IMR-90 (cell line): Measurements from ENCODE around the gene CACNA2D1. TPM values are rescaled to one million over a fixed set of nuclear protein-coding genes. Genes with fewer than 3 reads are reported as not detected.

Experiments
- ATAC-seq: fragments of 200-7000 bp; cut with Tn5 transposase; 2 replicates; pipeline ENCODE4 v1.9.1; 2020; ENCODE audit warnings: low read depth, mild to moderate bottlenecking, moderate library complexity
- BruUV-seq: library from RNA; stranded (reverse); fragments of 400-500 nt; replicated peaks from 2 replicates; lab custom pipeline; 2021; lab: Mats Ljungman, UMichigan
- CTCF ChIA-PET: fragments of 300-600 bp; formaldehyde crosslinking; extraction: SDS; loops from one replicate; lab custom pipeline; 2021; ENCODE audit warnings: antibody characterized with exemption; lab: Yijun Ruan, JAX
- POLR2A ChIA-PET: fragments of 300-600 bp; sonication (Branson Sonifier 250); formaldehyde crosslinking; loops from one replicate; lab custom pipeline; 2022; ENCODE audit warnings: antibody characterized with exemption; ENCODE audit not compliant: unreplicated experiment; lab: Charles Lee
- DNase-seq: peaks from one replicate; pipeline ENCODE4 v3.0.0; 2013
- H2AFZ ChIP-seq: replicated peaks from 2 replicates; pipeline ENCODE3; 2013; ENCODE audit warnings: low read length, mild to moderate bottlenecking; ENCODE audit not compliant: poor library complexity
- H2AK5ac ChIP-seq: 2 replicates; pipeline ENCODE4 v1.6.1; 2013; ENCODE audit warnings: low read depth, low read length, inconsistent platforms
- H2AK9ac ChIP-seq: replicated peaks from 2 replicates; pipeline ENCODE3; 2013; ENCODE audit warnings: mild to moderate bottlenecking, low read depth, low read length, moderate library complexity; ENCODE audit not compliant: poor library complexity
- H2BK120ac ChIP-seq: 2 replicates; pipeline ENCODE4 v1.6.1; 2013; ENCODE audit warnings: low read depth, low read length, inconsistent platforms
- H2BK15ac ChIP-seq: 3 replicates; pipeline ENCODE4 v1.6.1; 2013; ENCODE audit warnings: low read depth, low read length, inconsistent platforms
- H2BK20ac ChIP-seq: 2 replicates; pipeline ENCODE4 v1.6.1; 2013; ENCODE audit warnings: low read depth, mild to moderate bottlenecking, inconsistent platforms, low read length, moderate library complexity
- H2BK5ac ChIP-seq: 2 replicates; pipeline ENCODE4 v1.6.1; 2013; ENCODE audit warnings: mild to moderate bottlenecking, low read depth, low read length, inconsistent platforms; ENCODE audit not compliant: poor library complexity, severe bottlenecking
- H3K14ac ChIP-seq: replicated peaks from 2 replicates; pipeline ENCODE4 v1.6.1; 2013; ENCODE audit warnings: low read depth, low read length, inconsistent platforms
- H3K18ac ChIP-seq: 2 replicates; pipeline ENCODE4 v1.6.1; 2013; ENCODE audit warnings: low read depth, low read length, control low read depth
- H3K23ac ChIP-seq: 2 replicates; pipeline ENCODE4 v1.6.1; 2013; ENCODE audit warnings: low read depth, low read length, inconsistent platforms
- H3K27ac ChIP-seq: 2 replicates; pipeline ENCODE4 v1.5.1; 2013; ENCODE audit warnings: mild to moderate bottlenecking, control low read depth, low read length; ENCODE audit not compliant: insufficient read depth
- H3K27me3 ChIP-seq: 2 replicates; pipeline ENCODE4 v1.6.1; 2013; ENCODE audit warnings: low read length; ENCODE audit not compliant: control insufficient read depth, insufficient read depth
- H3K36me3 ChIP-seq: 2 replicates; pipeline ENCODE4 v1.6.1; 2013; ENCODE audit warnings: low read length, mixed read lengths; ENCODE audit not compliant: control insufficient read depth, insufficient read depth
- H3K4ac ChIP-seq: 2 replicates; pipeline ENCODE4 v1.6.1; 2013; ENCODE audit warnings: low read depth, low read length, inconsistent platforms
- H3K4me1 ChIP-seq: 2 replicates; pipeline ENCODE4 v1.6.1; 2013; ENCODE audit warnings: low read length, mixed read lengths; ENCODE audit not compliant: control insufficient read depth, insufficient read depth
- H3K4me2 ChIP-seq: 2 replicates; pipeline ENCODE4 v1.6.1; 2013; ENCODE audit warnings: low read depth, mild to moderate bottlenecking, control low read depth, low read length, moderate library complexity
- H3K4me3 ChIP-seq: 2 replicates; pipeline ENCODE4 v1.5.1; 2013; ENCODE audit warnings: low read depth, mild to moderate bottlenecking, control low read depth, low read length, moderate library complexity; ENCODE audit not compliant: insufficient read depth
- H3K56ac ChIP-seq: 2 replicates; pipeline ENCODE4 v1.6.1; 2013; ENCODE audit warnings: low read length, inconsistent platforms; ENCODE audit not compliant: insufficient read depth; ENCODE audit errors: extremely low read depth
- H3K79me1 ChIP-seq, 2 experiments: 2 replicates each; pipeline ENCODE4 v1.6.1; 2013; ENCODE audit warnings: low read length in 2 of 2, inconsistent platforms in 1 of 2, low read depth in 1 of 2
- H3K9ac ChIP-seq: 2 replicates; pipeline ENCODE4 v1.6.1; 2013; ENCODE audit warnings: low read depth, low read length, control low read depth
- H3K9me1 ChIP-seq: 2 replicates; pipeline ENCODE4 v1.6.1; 2013; ENCODE audit warnings: low read length, inconsistent platforms; ENCODE audit not compliant: insufficient read depth
- H3K9me3 ChIP-seq: 2 replicates; pipeline ENCODE4 v1.6.1; 2013; ENCODE audit warnings: low read length; ENCODE audit not compliant: control insufficient read depth, insufficient read depth
- H4K20me1 ChIP-seq: 2 replicates; pipeline ENCODE4 v1.6.1; 2013; ENCODE audit warnings: low read length, inconsistent platforms; ENCODE audit not compliant: insufficient read depth
- H4K5ac ChIP-seq: 2 replicates; pipeline ENCODE4 v1.6.1; 2013; ENCODE audit warnings: mild to moderate bottlenecking, low read depth, low read length, control low read depth
- H4K8ac ChIP-seq, 2 experiments: 2 replicates each; pipeline ENCODE4 v1.6.1; 2013; ENCODE audit warnings: low read depth in 2 of 2, low read length in 2 of 2, control low read depth in 1 of 2, inconsistent platforms in 1 of 2
- H4K91ac ChIP-seq: 2 replicates; pipeline ENCODE4 v1.6.1; 2013; ENCODE audit warnings: low read depth, low read length, inconsistent platforms; ENCODE audit not compliant: insufficient read depth
- CEBPB ChIP-seq: IDR thresholded peaks from 2 replicates; pipeline ENCODE4 v1.6.1; 2012; ENCODE audit warnings: low read depth, low read length, improper control_type of control experiment
- FOS ChIP-seq: fragments of 150-350 bp; IDR thresholded peaks from 2 replicates; pipeline ENCODE4 v1.6.1; 2016; ENCODE audit warnings: low read depth, low read length
- MAFK ChIP-seq: IDR thresholded peaks from 2 replicates; pipeline ENCODE4 v1.6.1; 2012; ENCODE audit warnings: low read depth, low read length, improper control_type of control experiment
- SMC3 ChIP-seq: fragments of 150-350 bp; IDR thresholded peaks from 2 replicates; pipeline ENCODE4 v1.6.1; 2016; ENCODE audit warnings: low read depth, mild to moderate bottlenecking, antibody characterized with exemption, low read length, moderate library complexity
- WGBS, 2 experiments: methylation state at CpG; one replicate each; pipeline versions ENCODE4 v1.1.5 to v1.1.7; 2013; ENCODE audit warnings: missing lambda C conversion rate in 2 of 2; ENCODE audit not compliant: insufficient read length in 1 of 2; ENCODE audit errors: extremely low coverage in 2 of 2; 5-methylcytosine and 5-hydroxymethylcytosine counted together
- dilution Hi-C: fragments of 300-500 bp; cut with HindIII; formaldehyde crosslinking; loops from one replicate; pipeline ENCODE4 v1.14.3; 2018; ENCODE audit warnings: low sequenced_read_pairs; ENCODE audit not compliant: unreplicated experiment
- in situ Hi-C: fragments of 300-500 bp; cut with MboI; formaldehyde crosslinking; loops from 3 replicates; pipeline ENCODE4 v1.14.3; 2019; ENCODE audit warnings: low sequenced_read_pairs, inconsistent platforms, mixed read lengths
- intact Hi-C: fragments of 100-400 bp; cut with micrococcal nuclease; formaldehyde crosslinking; loops from 2 replicates; pipeline ENCODE4 v1.10.0; 2022
- polyA plus RNA-seq, 3 experiments: library from polyadenylated mRNA; depleted of rRNA; stranded (reverse); fragments of >200 nt; gene quantifications; 2 replicates each; pipeline ENCODE4 v1.2.3, GENCODE V29; 2012; ENCODE audit warnings: low replicate concordance in 1 of 3
- total RNA-seq: library from RNA; depleted of rRNA; stranded (reverse); fragments of >200 nt; gene quantifications from 2 replicates; pipeline ENCODE4 v1.2.3, GENCODE V29; 2012
- TF ChIP-seq, protein P1 (sequence below): fragments of 150-350 bp; IDR thresholded peaks from 2 replicates; pipeline ENCODE4 v1.6.1; 2017; ENCODE audit warnings: mild to moderate bottlenecking, antibody characterized with exemption, low read length, low read depth

Gene CACNA2D1
- total and polyA plus RNA-seq, 2 of the 4 experiments (the other 2 are of a cell fraction), result 5.8 to 21.9 TPM

GRCh38 chr7:81986723-81987470, 456.7 kb downstream of the CACNA2D1 start:
- intact Hi-C loops (no loop called here), dilution Hi-C loops (no loop called here), in situ Hi-C loops (no loop called here)
- ATAC-seq, result no peak
- DNase-seq, result no peak
- no peak overlapping the region for H3K4ac ChIP-seq
- no peak overlapping the region for H3K27ac ChIP-seq
- H3K4me2 ChIP-seq, result no peak overlapping the region
- H3K79me1 ChIP-seq, result no peaks in the 10 kb centered on the region
- no peak overlapping the region for H3K9ac ChIP-seq
- no peaks in the 10 kb centered on the region for H4K20me1 ChIP-seq
- POLR2A ChIA-PET, result no interaction called here
- no peak overlapping the region for H2AFZ ChIP-seq
- no peak overlapping the region for H2BK20ac ChIP-seq
- H2AK5ac ChIP-seq, result no peak overlapping the region
- no peak overlapping the region for H3K23ac ChIP-seq
- no peaks in the 10 kb centered on the region for H3K9me3 ChIP-seq
- no peaks in the 10 kb centered on the region for H3K9me1 ChIP-seq
- WGBS, 2 experiments, result no CpG with 5 or more reads among the region's 3 CpGs
- no peak overlapping the region for H2AK9ac ChIP-seq
- H3K36me3 ChIP-seq, result peaks cover 3% of the 10 kb centered on the region; the same call in 1 of the 2 replicates
- H3K56ac ChIP-seq, result no peak overlapping the region
- H4K5ac ChIP-seq, result no peak overlapping the region
- H3K27me3 ChIP-seq, result no peaks in the 10 kb centered on the region
- H3K18ac ChIP-seq, result no peak overlapping the region
- CTCF ChIA-PET, result interaction anchor here (0.6 kb wide), 1 partner anchor 220 kb away, joined by 3 read pairs; no protein-coding TSS in a partner anchor
- no peak overlapping the region for H3K14ac ChIP-seq
- H2BK120ac ChIP-seq, result no peak overlapping the region
- H2BK15ac ChIP-seq, result no peak overlapping the region
- no peaks in the 10 kb centered on the region for H3K4me1 ChIP-seq
- BruUV-seq, result no TSS peak
- TF ChIP-seq FOS (no peak), SMC3 (no peak), MAFK (peak; percentile 92), CEBPB (no peak)
- TF ChIP-seq, protein P1, sequence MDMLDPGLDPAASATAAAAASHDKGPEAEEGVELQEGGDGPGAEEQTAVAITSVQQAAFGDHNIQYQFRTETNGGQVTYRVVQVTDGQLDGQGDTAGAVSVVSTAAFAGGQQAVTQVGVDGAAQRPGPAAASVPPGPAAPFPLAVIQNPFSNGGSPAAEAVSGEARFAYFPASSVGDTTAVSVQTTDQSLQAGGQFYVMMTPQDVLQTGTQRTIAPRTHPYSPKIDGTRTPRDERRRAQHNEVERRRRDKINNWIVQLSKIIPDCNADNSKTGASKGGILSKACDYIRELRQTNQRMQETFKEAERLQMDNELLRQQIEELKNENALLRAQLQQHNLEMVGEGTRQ, result no peak
- no peak overlapping the region for H4K91ac ChIP-seq
- no peak overlapping the region for H3K4me3 ChIP-seq
- no peak overlapping the region for H4K8ac ChIP-seq
- H2BK5ac ChIP-seq, result no peak overlapping the region
